HL-60/S4 treated with retinoic acid at 250 ng/mL for 4 days and 3 days (cell line): ENCODE results near the gene SYNRG.

Experiments
- in situ Hi-C: fragments of 300-500 bp; cut with MboI; formaldehyde crosslinking; loops from 2 replicates; pipeline ENCODE4 v1.7.0; 2022; ENCODE audit warnings: low sequenced_read_pairs

Gene SYNRG

GRCh38 chr17:37502009-37502936 is 106.9 kb downstream of the SYNRG start:
- in situ Hi-C loops, result no loop called here

GRCh38 chr17:37500378-37500777 is 108.8 kb downstream of the SYNRG start:
- in situ Hi-C loops, result no loop called here

- in situ Hi-C loops, result no loop called here
Measured at GRCh38 chr17:37494971-37495370, 114.2 kb downstream of the SYNRG start.

DNA sequence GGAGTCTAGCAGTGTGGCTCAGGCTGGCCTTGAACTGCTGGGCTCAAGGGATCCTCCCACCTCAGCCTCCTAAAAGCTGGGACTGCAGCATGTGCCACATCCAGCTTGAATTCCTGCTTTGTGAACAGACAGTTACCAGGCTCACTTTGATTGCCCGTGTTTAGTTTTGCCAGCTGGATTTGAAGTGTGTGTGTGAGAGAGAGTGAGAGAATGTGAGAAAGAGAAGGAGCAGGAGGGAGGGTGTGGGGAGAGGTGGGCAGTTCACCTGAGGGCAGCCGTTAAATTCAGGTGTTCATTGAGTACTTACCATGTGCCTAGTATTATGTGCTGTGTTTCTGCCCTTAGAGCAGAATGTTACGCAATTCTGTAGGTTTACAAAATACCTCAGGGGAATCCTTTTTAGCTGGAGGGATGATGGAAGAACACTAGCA is 114.8 kb downstream of the SYNRG start:
- in situ Hi-C loops, result no loop called here

DNA sequence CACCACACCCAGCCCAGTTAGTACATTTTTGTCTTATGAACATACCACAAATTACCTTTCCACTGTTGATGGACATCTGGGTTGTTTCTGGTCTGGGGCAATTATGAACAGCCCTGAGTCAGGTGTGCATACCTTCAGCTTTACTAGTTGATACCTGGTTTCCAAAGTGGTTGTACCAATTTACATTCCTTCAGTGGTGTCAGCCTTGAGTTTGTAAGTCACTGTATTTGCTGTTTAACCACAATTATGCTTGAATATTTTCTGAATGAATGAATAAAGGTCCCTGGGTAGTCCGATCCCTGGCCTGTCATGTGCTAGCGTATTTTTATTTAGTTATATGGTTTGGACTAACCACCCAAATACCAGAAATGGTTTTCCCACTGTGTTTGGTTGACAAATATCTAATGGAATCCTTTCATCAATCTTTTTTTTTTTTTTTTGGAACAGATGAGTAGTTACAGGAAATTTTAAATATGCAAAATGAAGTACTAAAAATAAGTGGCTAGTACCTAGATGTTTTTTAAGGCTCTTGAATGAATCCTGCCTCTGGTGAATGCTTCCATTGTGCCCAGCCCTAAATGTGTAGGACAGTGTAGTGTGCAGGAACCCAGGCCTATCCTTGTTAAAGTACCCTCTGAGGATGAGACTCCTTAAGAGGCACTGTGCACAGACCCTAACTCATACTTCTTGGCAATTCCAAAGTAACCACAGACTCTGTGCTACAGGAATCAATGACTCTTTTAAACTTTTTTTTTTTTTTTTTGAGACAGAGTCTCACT is 115.8 kb downstream of the SYNRG start:
- in situ Hi-C loops, result no loop called here

- in situ Hi-C loops, result no loop called here
Measured at GRCh38 chr17:37492167-37492566, 117.1 kb downstream of the SYNRG start.

DNA sequence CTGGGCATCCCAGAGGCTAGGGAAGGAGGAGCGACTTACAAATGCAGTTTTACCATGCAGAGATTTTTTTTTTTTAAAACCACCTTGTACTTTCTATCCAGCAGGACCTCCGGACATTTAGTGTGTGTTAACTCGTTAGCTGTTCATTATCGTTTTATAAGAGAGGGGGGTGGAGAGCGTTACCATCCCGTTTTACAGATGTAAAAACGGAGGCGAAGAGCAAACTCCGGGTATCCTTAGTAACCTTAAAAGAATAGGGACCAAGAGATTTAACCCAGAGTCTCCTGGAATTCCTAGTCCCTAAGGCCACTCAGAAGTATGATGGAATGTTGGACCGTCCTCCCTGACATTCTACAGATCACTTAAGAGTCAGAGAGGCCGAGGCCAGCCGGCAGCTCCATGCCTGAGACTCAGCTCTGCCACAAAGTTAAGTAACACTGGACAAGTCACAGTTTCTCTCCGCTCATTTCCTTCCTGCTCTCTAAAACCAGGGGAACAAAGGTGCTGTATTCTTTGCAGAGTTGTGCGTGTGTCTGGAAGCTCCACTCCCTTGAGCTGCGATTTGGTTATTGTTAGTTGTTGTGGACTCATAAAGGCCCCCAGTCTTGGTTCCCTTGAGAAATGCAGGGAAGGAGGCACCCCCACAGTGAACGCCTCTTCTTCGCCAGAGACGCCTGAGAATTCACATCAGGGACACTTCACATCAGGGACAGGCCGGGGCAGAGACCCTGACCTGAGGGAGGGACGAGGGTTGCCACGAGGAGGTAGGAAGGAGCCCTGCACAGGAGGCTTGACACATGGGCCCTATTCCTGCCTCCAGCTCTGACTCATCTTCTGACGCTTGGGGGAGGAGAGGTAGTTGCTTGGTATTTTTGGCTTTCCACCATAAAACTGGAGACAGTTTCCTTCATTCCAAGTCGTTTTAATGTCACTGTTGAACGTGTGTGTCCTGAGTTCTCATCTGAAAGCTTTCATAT is 118.3 kb downstream of the SYNRG start:
- in situ Hi-C loops, result no loop called here

- in situ Hi-C loops, result no loop called here
Measured at GRCh38 chr17:37490022-37490587, 119.1 kb downstream of the SYNRG start.

DNA sequence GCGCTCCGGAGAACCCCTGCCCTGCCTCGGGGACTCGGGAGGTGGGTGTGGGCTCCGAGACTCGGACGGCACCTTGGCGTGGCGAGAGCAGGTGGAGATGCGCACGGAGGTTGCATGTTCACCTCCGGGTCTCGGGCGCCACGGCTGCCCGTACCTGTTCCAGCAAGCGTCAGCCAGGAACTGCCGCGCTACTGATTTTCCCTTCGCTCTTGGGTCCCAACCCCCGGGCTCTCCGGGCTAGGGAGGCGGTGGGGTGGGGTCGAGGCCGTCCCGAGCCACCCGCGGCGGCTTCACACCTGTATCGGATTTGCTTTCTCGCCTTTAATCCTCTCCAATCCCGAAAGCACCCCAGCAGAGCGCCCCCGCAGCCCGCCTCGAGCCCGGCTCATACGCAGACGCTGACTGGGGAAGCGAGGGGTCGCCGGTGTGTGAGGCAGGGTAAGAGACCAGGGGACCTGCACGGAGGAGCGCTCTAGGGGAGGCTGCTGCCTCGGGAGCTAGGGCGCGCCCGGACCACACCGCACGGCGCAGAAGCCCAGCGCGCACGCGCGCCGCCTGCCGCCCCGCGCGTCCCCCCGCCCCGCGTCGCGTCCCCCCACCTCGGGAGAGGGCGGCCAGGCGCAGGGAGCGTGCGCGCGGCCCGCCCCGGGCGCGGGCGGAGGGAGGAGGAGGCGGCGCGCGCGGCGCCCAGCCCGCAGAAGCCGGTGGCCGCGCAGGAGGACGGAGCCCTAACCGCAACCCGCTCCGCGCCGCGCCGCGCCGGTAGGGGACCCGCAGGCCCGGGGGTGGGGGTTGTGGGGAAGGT is 119.8 kb downstream of the SYNRG start, which contains the start of gene DUSP14:
TSS of gene DUSP14 (plus strand) at position 695 of the 805 bp plus-strand sequence. CDS start 22,382 bp downstream, outside the sequence.
- in situ Hi-C loops, result no loop called here

DNA sequence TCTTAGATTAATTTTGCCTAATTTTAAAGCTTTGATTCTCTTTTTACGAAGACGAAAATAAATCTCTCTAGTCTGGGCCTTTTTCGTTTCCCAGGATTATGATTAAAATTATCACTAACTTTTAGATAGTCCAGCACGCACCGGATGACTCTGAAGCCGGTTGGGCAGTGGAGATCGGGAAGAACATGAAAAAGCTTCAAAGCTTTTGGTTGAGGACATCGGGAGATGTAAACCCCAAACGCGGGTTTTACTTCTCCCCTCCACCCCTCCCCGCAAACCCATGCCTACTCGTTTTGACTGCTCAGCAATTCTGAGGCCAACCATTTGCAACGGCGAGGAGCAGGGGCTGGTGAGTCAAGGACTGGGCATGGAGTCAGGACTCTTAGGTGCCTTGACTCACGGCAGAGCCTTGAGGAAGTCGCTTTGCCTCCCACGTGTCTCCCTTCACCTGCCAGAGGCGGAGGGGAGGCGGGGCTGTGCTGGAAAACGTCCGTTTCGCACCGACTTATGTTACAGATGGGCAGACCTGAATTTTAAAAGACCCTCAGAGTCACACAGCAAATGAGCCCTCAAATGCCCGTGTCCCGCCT is 120.5 kb downstream of the SYNRG start:
- in situ Hi-C loops, result no loop called here

- in situ Hi-C loops, result no loop called here
Measured at GRCh38 chr17:37488009-37488604, 121.1 kb downstream of the SYNRG start.

GRCh38 chr17:37485938-37486570 is 123.2 kb downstream of the SYNRG start:
- in situ Hi-C loops, result no loop called here

DNA sequence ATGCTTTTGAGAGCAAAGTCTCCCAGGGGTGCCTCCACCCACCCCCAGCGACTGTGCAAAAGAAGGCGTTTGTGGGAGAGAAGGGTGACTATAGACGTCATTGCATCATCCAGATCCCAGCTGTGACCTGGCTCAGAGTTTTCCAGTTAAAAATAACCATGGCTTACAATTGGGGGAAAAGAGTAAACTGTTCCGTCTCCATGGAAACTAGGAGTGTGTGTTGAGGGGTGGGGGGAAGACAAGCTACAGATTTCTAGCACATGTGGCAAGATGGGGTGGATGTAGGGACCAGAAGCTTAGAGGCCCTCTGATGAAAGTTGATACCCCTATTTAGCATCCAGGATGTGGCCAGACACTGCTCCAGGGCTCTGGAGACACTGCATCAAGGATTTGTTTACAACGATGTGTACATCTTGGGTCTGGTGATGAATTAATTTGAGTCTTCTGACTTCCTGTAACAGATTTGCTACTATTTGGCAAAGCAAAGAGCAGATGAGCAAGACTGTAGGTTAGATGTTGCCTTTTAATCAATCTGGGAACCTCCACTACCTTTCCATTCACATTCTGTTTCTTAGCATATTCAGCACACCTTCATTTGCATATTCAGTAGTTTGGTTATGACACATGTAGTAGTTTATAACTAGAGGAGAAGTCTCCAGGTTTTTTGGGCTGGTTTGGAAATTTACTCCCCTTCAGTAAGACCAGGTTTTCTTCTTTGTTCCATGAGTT is 125.7 kb downstream of the SYNRG start:
- in situ Hi-C loops, result no loop called here

DNA sequence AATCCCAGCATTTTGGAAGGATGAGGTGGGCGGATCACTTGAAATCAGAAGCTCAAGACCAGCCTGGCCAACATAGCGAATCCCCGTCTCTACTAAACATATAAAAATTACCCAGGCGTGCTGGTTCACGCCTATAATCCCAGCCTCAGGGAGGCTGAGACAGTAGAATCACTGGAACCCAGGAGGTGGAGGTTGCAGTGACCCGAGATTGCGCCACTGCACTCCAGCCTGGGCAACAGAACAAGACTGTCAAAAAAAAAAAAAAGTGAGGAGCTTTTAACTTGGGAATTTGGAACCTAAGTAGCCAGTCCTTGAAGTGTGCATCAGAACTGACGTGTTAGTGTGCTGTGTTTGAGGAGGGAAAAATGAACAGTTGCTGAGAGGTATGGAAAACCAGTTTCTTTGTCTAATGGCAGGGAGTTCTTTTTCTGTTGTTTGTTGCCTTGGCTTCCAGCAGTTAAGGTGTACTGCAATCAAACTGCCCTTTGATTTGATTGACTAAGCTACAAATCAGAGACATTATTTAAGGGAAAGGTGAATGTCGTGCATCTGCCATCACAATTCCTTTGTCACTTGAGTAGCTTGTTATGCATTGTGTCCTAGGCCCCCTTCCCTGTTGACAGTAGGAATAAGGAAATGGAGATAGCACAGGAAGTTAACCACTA is 128.1 kb downstream of the SYNRG start:
- in situ Hi-C loops, result no loop called here

GRCh38 chr17:37480427-37480826 is 128.8 kb downstream of the SYNRG start:
- in situ Hi-C loops, result no loop called here

DNA sequence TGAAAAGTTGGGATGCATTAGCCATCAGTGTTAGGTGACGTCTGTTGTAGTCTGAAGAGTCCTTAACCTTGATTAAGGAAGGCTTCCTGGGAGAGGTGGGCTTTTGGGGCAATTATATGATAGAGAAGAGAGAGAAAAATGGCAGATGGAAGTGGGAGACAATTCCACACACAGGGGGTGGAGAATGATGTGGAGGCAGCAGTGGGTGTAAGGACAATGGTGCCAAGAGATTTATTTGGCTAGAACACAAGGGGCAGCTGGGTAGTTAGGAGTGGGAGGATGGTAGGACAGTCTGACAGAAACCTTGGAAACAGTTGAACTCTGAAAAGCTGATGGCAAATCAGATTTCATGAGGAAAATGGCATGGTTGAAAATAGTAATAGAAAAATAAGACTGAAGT is 130.2 kb downstream of the SYNRG start:
- in situ Hi-C loops, result no loop called here

GRCh38 chr17:37478187-37478586 is 131.0 kb downstream of the SYNRG start:
- in situ Hi-C loops, result no loop called here
